Dermis microvascular lymphatic vessel endothelial cell (primary cell): ENCODE results near the gene RALA. TPM values are rescaled to one million over a fixed set of nuclear protein-coding genes. Genes with fewer than 3 reads are reported as not detected.

ENCODE experiments used
- DNase-seq, 2 donors: peaks; one replicate each; pipeline versions ENCODE4 v3.0.0 to v3.0.0-alpha.2; 2010; ENCODE audit warnings: low read depth in 2 of 2
- total RNA-seq: library from RNA; depleted of rRNA; stranded (reverse); fragments of >200 nt; gene quantifications from 2 replicates; pipeline ENCODE4 v1.2.1, GENCODE V29; 2014

RALA gene
- 28.4 and 35.0 TPM in 2 replicates for total RNA-seq

GRCh38 chr7:39623047-39623731 lies at the start of gene RALA:
TSS of gene RALA (plus strand) at chr7:39623572. CDS start at chr7:39686668, 63,096 bp downstream.
- peak; percentile 37 to 91 for DNase-seq

GRCh38 chr7:39574673-39575349 lies 48.6 kb upstream of the RALA start:
- DNase-seq: no peak

GRCh38 chr7:39577229-39577874 lies 46.0 kb upstream of the RALA start:
- DNase-seq: no peak

- peak; percentile 85 to 96 for DNase-seq
Observed at GRCh38 chr7:39580149-39580874, 43.1 kb upstream of the RALA start.

- no peak for DNase-seq
Observed at GRCh38 chr7:39582536-39582935, 40.8 kb upstream of the RALA start.

GRCh38 chr7:39583539-39583938 lies 39.8 kb upstream of the RALA start:
- DNase-seq: no peak

GRCh38 chr7:39587393-39587792 lies 36.0 kb upstream of the RALA start:
- no peak for DNase-seq

GRCh38 chr7:39588416-39588815 lies 35.0 kb upstream of the RALA start:
- no peak for DNase-seq

- peak in 1 of 2 donors; percentile 98 for DNase-seq
Observed at GRCh38 chr7:39589323-39590111, 33.9 kb upstream of the RALA start.

- DNase-seq: peak; percentile 41 to 90
Observed at GRCh38 chr7:39592586-39592985, 30.8 kb upstream of the RALA start.

GRCh38 chr7:39594988-39595620 lies 28.3 kb upstream of the RALA start:
- DNase-seq: peak; percentile 61 to 97

GRCh38 chr7:39602351-39602750 lies 21.0 kb upstream of the RALA start:
- no peak for DNase-seq

GRCh38 chr7:39603924-39604323 lies 19.4 kb upstream of the RALA start:
- peak in 1 of 2 donors; percentile 80 for DNase-seq

- DNase-seq: no peak
Observed at GRCh38 chr7:39605087-39605486, 18.3 kb upstream of the RALA start.

GRCh38 chr7:39606352-39606751 lies 17.0 kb upstream of the RALA start:
- DNase-seq: no peak

- DNase-seq: no peak
Observed at GRCh38 chr7:39606941-39607340, 16.4 kb upstream of the RALA start.

- no peak for DNase-seq
Observed at GRCh38 chr7:39607865-39608264, 15.5 kb upstream of the RALA start.

- DNase-seq: peak in 1 of 2 donors; percentile 82
Observed at GRCh38 chr7:39608278-39608677, 15.1 kb upstream of the RALA start.

- DNase-seq: peak; percentile 68 to 89
Observed at GRCh38 chr7:39609113-39609934, 14.0 kb upstream of the RALA start.

GRCh38 chr7:39609935-39610263 lies 13.5 kb upstream of the RALA start:
- no peak for DNase-seq
